Stimulated activated CD8-positive, alpha-beta memory T cell treated with anti-CD3 and anti-CD28 coated beads, Interleukin-4, amount 100 ng/mL, for 48 hours (primary cell): Measurements from ENCODE around the gene PAN2.
A peak's percentile ranks its signal among the peaks of the same experiment; 100 is the strongest.

Experiments used
- DNase-seq: peaks from one replicate; pipeline ENCODE4 v3.0.0-alpha.2; 2020

The PAN2 gene

DNA sequence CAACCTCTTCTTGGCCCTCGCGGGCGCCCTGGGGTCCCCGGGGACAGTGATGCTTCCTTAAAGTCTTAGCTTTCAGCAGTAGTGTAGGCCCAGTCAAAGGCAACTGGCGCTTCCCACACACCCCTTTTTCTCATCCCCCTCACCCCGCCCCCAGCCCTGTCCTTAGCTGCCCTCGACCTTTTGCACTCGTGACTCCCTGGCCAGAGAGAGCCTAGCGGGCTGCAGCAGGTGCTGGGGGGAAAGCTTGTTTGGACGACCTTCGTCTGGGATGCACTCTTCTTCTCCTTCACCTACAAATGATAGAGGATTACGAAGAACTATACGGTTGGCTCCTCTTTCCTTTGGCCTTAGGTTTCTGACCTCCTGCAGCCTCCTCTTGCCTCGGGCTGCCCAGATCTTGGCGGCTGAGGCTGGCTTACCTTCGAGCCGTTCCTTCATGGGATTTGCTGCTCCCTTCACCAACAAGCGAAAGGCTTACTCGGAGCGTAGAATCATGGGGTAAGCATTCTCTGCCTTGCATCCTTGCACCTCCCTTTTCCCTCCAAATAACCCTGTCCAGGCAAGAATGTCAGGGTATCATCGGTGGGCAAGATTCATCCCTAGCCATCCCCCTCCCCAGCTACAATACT, 66.2 kb downstream of the PAN2 start:
- no peak for DNase-seq

DNA sequence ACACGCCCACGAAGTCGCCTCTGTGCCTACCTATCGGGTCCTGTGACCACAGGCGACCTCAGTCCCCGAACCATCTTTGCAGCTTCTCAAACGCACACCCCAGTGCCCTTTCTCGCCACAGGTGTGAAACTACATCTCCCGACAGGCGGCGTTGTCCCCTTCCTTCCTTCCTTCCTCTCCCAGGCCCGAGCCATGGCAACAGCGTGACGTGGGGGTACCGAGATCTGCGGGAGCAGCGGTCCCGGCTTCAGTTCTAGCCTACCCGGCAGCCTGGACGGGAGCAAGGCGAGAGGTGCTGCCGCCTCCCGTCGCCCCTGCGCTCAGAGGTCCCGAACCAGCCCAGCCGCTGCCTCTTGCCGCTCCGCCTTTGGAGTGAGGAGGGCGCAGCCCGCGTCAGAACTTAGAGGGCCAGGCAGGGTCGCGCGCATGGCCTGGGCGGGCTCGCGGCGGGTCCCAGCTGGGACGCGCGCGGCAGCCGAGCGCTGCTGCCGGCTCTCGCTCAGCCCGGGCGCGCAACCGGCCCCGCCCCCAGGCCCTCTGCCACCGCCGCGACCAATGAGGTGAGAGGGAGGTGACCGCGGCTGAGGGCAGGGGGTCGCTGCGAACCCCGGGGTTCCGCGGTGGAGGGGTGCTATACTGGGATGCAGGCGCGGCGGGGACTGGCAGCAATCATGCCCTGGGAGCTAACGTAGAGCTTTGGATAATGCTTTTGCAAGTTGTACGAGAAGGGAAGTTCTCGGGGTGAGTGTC, 66.9 kb downstream of the PAN2 start, which contains the start of gene COQ10A:
COQ10A (plus strand) TSS at position 250 of the 750 bp plus-strand sequence; CDS start at position 427, 177 bp downstream.
- peak; percentile 90 for DNase-seq
